ENCODE data around the gene NLRP1. TPM values are rescaled to one million over a fixed set of nuclear protein-coding genes. Genes with fewer than 3 reads are reported as not detected.

Gene NLRP1
- total and polyA plus RNA-seq, 2 of the 13 experiments (the other 11 are each of a cell fraction or from before 2014, with no cell fraction given): 3.4 to 3.7 TPM

- TF ChIP-seq, protein P1, sequence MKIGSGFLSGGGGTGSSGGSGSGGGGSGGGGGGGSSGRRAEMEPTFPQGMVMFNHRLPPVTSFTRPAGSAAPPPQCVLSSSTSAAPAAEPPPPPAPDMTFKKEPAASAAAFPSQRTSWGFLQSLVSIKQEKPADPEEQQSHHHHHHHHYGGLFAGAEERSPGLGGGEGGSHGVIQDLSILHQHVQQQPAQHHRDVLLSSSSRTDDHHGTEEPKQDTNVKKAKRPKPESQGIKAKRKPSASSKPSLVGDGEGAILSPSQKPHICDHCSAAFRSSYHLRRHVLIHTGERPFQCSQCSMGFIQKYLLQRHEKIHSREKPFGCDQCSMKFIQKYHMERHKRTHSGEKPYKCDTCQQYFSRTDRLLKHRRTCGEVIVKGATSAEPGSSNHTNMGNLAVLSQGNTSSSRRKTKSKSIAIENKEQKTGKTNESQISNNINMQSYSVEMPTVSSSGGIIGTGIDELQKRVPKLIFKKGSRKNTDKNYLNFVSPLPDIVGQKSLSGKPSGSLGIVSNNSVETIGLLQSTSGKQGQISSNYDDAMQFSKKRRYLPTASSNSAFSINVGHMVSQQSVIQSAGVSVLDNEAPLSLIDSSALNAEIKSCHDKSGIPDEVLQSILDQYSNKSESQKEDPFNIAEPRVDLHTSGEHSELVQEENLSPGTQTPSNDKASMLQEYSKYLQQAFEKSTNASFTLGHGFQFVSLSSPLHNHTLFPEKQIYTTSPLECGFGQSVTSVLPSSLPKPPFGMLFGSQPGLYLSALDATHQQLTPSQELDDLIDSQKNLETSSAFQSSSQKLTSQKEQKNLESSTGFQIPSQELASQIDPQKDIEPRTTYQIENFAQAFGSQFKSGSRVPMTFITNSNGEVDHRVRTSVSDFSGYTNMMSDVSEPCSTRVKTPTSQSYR (CRISPR knock-in tag; IDR thresholded peaks at IDR 0.05; ENCODE audit: borderline replicate concordance): no peak
- TF ChIP-seq ZNF839 (CRISPR knock-in tag; IDR thresholded peaks at IDR 0.05; ENCODE audit: borderline replicate concordance): no peak
- 0 out of 2 replicates have a peak, but pooled peaks have one; percentile 55 for TF ChIP-seq ISL2 (CRISPR knock-in tag; IDR thresholded peaks at IDR 0.05)
- peak; percentile 83 for TF ChIP-seq SAP130 (CRISPR knock-in tag; IDR thresholded peaks at IDR 0.05; ENCODE audit: low read depth)
- TF ChIP-seq KDM2A (CRISPR knock-in tag; IDR thresholded peaks at IDR 0.05; ENCODE audit: borderline replicate concordance, low read depth): 0 out of 2 replicates have a peak, but pooled peaks have one; percentile 22
- TF ChIP-seq HOXA5 (CRISPR knock-in tag; IDR thresholded peaks at IDR 0.05): no peak
- TF ChIP-seq SALL1 (CRISPR knock-in tag; IDR thresholded peaks at IDR 0.05): peak; percentile 36; the same call in 1 of the 2 replicates
- TF ChIP-seq SKI (IDR thresholded peaks at IDR 0.05; ENCODE audit: partially characterized antibody): no peak
- 0 out of 2 replicates have a peak, but pooled peaks have one; percentile 38 for TF ChIP-seq ZBTB20 (CRISPR knock-in tag; IDR thresholded peaks at IDR 0.05; ENCODE audit: borderline replicate concordance, low read depth)
- TF ChIP-seq, protein P2, sequence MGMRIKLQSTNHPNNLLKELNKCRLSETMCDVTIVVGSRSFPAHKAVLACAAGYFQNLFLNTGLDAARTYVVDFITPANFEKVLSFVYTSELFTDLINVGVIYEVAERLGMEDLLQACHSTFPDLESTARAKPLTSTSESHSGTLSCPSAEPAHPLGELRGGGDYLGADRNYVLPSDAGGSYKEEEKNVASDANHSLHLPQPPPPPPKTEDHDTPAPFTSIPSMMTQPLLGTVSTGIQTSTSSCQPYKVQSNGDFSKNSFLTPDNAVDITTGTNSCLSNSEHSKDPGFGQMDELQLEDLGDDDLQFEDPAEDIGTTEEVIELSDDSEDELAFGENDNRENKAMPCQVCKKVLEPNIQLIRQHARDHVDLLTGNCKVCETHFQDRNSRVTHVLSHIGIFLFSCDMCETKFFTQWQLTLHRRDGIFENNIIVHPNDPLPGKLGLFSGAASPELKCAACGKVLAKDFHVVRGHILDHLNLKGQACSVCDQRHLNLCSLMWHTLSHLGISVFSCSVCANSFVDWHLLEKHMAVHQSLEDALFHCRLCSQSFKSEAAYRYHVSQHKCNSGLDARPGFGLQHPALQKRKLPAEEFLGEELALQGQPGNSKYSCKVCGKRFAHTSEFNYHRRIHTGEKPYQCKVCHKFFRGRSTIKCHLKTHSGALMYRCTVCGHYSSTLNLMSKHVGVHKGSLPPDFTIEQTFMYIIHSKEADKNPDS (CRISPR knock-in tag; IDR thresholded peaks at IDR 0.05): peak; percentile 62; the same call in 1 of the 2 replicates
- no peak for TF ChIP-seq RXRA (CRISPR knock-in tag; IDR thresholded peaks at IDR 0.05)
- no peak for TF ChIP-seq SOX6 (IDR thresholded peaks at IDR 0.05)
- peak; percentile 92 for TF ChIP-seq SOX6 (CRISPR knock-in tag; IDR thresholded peaks at IDR 0.05)
- TF ChIP-seq NAIF1 (CRISPR knock-in tag; IDR thresholded peaks at IDR 0.05; ENCODE audit: borderline replicate concordance): peak; percentile 57; the same call in 1 of the 2 replicates
- TF ChIP-seq ZFP1 (CRISPR knock-in tag; IDR thresholded peaks at IDR 0.05): peak; percentile 26; the same call in 1 of the 2 replicates
- peak; percentile 27; the same call in 1 of the 2 replicates for TF ChIP-seq DMAP1 (CRISPR knock-in tag; IDR thresholded peaks at IDR 0.05)
- no peak for TF ChIP-seq ARNT2 (CRISPR knock-in tag; IDR thresholded peaks at IDR 0.05; ENCODE audit: low read depth)
- TF ChIP-seq HNF4A (CRISPR knock-in tag; IDR thresholded peaks at IDR 0.05): peak; percentile 71
- peak; percentile 34; the same call in 1 of the 2 replicates for TF ChIP-seq YEATS4 (CRISPR knock-in tag; IDR thresholded peaks at IDR 0.05; ENCODE audit: borderline replicate concordance)
- TF ChIP-seq, protein P3, sequence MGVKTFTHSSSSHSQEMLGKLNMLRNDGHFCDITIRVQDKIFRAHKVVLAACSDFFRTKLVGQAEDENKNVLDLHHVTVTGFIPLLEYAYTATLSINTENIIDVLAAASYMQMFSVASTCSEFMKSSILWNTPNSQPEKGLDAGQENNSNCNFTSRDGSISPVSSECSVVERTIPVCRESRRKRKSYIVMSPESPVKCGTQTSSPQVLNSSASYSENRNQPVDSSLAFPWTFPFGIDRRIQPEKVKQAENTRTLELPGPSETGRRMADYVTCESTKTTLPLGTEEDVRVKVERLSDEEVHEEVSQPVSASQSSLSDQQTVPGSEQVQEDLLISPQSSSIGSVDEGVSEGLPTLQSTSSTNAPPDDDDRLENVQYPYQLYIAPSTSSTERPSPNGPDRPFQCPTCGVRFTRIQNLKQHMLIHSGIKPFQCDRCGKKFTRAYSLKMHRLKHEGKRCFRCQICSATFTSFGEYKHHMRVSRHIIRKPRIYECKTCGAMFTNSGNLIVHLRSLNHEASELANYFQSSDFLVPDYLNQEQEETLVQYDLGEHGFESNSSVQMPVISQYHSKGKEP (CRISPR knock-in tag; IDR thresholded peaks at IDR 0.05): no peak
- no peak for TF ChIP-seq JUN (CRISPR knock-in tag; IDR thresholded peaks at IDR 0.05)
- peak; percentile 81 for TF ChIP-seq ZNF710 (CRISPR knock-in tag; IDR thresholded peaks at IDR 0.05; ENCODE audit: borderline replicate concordance)
Measured at GRCh38 chr17:5464717-5465507, 119.4 kb downstream of the NLRP1 start (continued).

All from HepG2 (cell line).